ENCODE measurements around the gene CAMK2B.

DNA sequence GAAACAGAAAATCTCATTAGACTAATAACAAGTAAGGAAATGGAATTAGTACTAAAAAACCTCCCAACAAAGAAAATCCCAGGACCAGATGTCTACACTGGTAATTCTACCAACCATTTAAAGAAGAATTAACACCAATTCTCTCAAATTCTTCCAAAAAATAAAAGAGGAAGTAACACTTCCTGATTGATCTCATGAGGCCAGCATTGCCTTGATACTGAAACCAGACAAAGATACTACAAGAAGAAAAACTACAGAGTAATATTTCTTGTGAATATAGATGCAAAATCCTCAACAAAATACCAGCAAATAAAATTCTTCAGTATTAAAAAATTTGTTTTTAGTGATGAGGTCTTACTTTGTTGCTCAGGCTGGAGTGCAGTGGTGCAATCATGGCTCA, 157.5 kb downstream of the CAMK2B start:
- TF ChIP-seq, protein P1, sequence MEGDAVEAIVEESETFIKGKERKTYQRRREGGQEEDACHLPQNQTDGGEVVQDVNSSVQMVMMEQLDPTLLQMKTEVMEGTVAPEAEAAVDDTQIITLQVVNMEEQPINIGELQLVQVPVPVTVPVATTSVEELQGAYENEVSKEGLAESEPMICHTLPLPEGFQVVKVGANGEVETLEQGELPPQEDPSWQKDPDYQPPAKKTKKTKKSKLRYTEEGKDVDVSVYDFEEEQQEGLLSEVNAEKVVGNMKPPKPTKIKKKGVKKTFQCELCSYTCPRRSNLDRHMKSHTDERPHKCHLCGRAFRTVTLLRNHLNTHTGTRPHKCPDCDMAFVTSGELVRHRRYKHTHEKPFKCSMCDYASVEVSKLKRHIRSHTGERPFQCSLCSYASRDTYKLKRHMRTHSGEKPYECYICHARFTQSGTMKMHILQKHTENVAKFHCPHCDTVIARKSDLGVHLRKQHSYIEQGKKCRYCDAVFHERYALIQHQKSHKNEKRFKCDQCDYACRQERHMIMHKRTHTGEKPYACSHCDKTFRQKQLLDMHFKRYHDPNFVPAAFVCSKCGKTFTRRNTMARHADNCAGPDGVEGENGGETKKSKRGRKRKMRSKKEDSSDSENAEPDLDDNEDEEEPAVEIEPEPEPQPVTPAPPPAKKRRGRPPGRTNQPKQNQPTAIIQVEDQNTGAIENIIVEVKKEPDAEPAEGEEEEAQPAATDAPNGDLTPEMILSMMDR (IDR thresholded peaks at IDR 0.05) = no peak
- no peak for TF ChIP-seq POLR2A (IDR thresholded peaks at IDR 0.05)

Data from esophagus squamous epithelium (tissue), 4 donors.